ENCODE results near the gene PFKM.
"Not testable (repeated sequence)": the region's sequence is repeated elsewhere in the genome, so short reads cannot be mapped to it uniquely, and the experiment has no call there.

PFKM gene

DNA sequence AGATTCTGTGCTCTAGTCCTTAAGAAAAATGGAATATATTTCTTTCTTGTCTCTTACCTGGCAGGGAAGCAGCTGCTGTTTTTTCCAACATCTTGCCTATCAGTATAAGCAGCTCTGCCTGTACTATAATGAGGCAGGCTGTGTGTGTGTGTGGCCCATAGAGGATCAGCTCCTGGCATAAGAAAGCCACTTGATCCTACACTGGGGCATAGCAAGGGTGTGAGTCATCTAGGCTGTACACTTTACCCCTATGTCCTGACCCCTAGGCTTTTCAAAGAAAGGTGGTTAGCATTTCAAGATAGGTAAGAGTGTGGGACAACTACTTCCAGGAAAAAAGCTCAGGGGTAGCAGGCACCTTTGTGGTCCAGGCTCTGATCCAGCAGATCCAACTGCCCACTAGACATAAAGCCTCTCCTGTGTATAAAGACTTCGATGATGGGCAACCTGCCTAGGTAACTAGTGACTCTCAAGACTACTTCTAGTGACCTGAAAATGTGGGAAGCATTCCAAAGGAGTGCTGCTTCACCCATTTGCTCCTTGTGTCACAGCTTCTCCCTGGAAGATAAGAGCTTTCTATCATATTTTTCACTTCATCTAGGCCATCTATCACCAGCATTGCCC is 8.4 kb upstream of the PFKM start:
- no peak overlapping the region for H3K27ac ChIP-seq
- TF ChIP-seq, protein P1, sequence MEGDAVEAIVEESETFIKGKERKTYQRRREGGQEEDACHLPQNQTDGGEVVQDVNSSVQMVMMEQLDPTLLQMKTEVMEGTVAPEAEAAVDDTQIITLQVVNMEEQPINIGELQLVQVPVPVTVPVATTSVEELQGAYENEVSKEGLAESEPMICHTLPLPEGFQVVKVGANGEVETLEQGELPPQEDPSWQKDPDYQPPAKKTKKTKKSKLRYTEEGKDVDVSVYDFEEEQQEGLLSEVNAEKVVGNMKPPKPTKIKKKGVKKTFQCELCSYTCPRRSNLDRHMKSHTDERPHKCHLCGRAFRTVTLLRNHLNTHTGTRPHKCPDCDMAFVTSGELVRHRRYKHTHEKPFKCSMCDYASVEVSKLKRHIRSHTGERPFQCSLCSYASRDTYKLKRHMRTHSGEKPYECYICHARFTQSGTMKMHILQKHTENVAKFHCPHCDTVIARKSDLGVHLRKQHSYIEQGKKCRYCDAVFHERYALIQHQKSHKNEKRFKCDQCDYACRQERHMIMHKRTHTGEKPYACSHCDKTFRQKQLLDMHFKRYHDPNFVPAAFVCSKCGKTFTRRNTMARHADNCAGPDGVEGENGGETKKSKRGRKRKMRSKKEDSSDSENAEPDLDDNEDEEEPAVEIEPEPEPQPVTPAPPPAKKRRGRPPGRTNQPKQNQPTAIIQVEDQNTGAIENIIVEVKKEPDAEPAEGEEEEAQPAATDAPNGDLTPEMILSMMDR (conservative IDR thresholded peaks at IDR 0.05): no peak

DNA sequence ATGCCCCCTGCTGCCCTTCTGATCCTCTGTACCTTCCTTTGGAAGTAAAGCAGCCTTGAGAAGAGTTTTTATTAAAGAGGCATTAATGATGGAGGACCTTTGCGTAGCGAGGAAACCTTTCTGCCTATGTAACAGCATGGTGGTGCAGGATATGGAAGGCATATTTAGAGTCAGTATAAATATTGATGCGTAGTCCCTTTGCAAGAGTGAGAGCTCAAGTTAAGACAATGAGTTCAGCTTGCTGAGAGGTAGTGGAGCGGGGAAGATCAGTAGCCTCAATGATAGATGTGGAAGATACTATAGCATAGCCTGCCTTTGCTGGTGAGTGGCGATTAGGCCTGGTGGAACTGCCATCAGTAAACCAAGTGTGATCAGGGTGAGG is 7.9 kb upstream of the PFKM start:
- not testable (repeated sequence) for H3K27ac ChIP-seq

DNA sequence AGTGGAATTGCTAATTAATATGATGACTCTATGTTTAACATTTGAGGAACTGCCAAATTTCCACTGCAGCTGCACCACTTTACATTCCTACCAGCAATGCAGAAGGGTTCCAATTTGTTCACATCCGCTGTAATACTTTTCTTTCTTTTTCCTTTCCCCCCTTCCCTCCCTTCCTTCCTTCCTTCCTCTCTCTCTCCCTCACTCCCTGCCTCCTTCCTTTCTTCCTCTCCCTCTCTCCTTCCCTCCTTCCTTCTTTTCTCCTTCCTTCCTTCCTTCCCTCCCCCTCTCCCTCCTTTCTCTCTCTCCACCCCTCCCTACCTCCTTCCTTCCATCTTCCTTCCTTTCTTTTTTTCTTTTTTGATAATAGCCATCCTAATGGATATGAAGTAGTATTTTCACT is 3.2 kb upstream of the PFKM start:
- no peak overlapping the region for H3K27ac ChIP-seq
- TF ChIP-seq, protein P1 (conservative IDR thresholded peaks at IDR 0.05): no peak

DNA sequence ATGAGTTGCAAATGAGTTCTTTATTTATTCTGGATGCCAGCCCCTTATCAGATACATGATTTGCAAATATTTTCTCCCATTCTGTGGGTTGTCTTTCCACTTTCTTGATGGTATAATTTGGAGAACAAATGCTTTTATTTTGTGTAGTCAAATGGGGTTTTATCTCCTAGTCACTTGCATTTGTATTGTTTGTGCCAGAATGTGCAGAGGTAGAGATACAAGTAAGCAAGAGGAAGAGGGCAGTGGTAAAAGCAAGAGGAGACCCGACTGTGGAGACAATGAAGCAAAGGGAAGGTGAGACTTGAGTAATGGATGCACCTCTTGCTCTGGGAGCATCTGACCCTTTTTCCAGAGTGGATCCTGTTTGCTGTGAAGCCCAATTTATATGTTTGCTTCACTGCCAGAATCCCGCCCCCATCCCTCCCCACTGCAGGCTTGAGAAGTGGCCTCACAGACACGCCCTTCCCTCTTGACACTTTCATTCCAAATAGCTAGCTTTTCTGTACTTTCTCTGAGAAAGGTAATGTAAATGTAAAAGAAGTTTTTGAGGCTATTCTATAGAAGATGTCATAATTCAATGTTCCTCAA is 786 bp upstream of the PFKM start:
- H3K27ac ChIP-seq: peak overlapping the region; percentile 81
- TF ChIP-seq, protein P1 (conservative IDR thresholded peaks at IDR 0.05): no peak

DNA sequence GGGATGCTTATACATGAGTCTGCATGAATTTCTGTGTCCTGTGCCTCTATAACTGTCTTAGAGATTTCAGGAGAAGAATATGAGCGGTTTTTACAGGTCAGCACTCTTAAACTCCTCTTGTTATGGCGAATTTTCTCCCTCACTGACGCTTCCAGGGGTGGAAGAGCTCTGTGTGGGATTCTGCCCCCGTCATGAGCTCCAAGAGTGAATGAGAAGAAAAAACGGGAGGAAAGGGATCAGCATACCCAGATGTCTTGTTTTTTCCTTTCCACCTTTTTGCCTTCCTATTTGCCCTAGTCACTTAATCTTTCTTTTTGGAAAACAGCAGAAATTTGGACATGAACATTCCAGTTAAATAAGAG is 651 bp downstream of the PFKM start:
- TF ChIP-seq, protein P1 (conservative IDR thresholded peaks at IDR 0.05): no peak
- H3K27ac ChIP-seq: peak overlapping the region; percentile 81

DNA sequence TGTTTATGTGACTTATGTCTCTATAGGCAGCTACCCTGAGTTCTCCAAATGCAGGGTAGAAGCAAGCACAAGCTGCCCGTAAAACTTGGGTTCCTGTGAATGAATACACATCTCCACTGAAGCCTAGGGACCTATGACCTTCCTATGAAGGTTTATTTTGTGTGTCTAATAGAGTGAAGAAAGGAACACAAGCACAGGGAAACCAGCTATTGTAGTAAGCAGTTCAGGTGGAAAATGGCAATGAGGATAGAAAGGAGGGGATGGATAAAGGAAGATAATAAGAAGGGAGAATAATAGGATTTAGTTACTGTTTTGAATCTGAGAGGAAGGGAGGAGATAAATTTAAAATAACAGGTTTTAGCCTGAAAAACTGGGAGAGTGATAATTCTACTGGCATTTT is 2.4 kb downstream of the PFKM start:
- TF ChIP-seq, protein P1 (conservative IDR thresholded peaks at IDR 0.05): no peak
- no peak overlapping the region for H3K27ac ChIP-seq

DNA sequence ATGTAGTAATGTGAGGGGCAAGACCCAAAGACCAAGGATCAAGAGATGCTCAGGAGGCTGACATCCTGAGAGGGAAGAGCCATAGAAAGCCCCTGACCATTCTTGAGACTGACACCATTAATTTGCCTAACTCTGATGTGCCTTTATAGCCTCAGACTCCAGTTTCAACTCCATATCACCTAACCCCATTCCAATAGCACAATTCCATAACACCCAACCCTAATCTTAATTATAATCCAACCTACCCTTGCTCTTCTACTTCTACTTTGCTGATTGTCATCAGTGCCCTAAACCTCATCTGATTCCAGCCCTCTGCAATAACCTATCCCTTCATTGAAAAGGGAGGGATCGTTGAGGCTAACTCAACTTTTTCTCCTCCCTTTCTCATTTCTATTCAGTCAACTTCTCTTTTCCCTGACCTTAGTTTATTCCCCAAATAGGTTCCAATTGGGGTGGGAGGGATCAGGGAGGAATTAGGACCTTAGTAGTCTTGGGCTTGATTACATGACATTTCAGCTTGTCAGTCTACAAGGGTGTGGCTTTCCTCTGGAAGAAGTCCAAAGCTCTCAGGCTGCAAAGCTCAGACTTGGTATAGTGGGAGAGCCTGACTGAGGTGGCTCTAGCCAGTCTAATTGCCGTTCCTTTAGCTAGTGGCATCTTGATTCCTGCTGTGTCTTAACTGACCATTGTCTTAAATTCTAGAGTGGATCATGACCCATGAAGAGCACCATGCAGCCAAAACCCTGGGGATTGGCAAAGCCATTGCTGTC is 3.1 kb downstream of the PFKM start:
- TF ChIP-seq, protein P1 (conservative IDR thresholded peaks at IDR 0.05): no peak
- H3K27ac ChIP-seq: no peak overlapping the region

DNA sequence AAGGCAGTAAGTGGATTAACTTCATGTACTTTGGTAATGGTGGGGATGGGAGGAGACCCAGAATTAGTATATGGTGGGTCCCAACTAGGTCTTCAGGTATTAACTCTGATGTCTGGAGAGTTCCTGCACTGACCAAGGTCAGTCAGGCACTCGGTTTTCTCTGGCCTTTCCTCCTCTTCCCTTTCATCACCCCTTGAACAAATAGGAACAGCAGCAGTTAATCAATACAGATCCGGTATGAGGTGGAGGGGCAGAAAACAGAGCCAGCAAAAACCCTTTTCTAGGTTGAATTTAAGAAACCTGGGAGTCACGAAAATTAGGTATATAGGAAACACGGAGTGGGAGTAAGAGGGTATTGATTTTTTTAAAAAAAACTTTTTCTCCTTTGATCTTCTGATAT is 4.0 kb downstream of the PFKM start:
- no peak overlapping the region for H3K27ac ChIP-seq
- TF ChIP-seq, protein P1 (conservative IDR thresholded peaks at IDR 0.05): no peak

DNA sequence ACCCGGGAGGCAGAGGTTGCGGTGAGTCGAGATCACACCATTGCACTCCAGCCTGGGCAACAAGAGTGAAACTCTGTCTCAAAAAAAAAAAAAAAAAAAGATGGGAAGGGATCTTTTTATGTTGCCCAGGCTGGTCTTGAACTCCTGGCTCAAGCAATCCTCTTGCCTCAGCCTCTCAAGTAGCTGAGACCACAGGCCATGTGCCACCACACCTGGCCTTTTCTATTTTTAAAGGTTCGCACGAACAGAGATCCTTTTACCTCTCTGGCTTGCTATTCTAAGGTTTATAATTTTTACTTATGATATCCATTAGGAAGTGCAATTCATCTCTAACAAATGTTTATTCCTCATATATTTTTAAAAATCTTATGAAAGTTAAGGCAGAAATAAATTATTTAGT is 6.4 kb downstream of the PFKM start:
- H3K27ac ChIP-seq: not testable (repeated sequence)
